GM19043 (cell line): ENCODE data around the gene HSP90AB1.

Experiments used
- ATAC-seq: cut with Tn5 transposase; IDR thresholded peaks from one replicate; pipeline ENCODE4 v1.9.1; 2021; ENCODE audit warnings: low read depth; ENCODE audit not compliant: unreplicated experiment

The HSP90AB1 gene

DNA sequence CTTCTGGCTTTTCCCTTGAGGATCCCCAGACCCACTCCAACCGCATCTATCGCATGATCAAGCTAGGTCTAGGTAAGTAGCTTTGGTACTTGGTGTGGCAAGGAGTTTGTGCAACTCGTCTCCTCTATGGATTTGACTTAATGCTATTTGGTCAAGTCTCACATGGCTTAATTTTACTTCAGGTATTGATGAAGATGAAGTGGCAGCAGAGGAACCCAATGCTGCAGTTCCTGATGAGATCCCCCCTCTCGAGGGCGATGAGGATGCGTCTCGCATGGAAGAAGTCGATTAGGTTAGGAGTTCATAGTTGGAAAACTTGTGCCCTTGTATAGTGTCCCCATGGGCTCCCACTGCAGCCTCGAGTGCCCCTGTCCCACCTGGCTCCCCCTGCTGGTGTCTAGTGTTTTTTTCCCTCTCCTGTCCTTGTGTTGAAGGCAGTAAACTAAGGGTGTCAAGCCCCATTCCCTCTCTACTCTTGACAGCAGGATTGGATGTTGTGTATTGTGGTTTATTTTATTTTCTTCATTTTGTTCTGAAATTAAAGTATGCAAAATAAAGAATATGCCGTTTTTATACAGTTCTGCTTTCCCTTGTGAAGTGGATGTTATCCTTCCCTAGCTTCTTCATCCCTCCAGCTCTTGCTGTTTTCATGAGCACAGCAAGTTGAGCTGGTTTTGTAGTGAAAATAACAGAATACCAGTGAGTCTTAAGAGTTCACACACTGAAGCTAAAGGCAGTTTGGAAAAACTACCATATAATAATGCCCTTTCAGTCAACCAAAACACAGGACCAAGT is 6.6 kb downstream of the HSP90AB1 start:
- ATAC-seq: no peak

DNA sequence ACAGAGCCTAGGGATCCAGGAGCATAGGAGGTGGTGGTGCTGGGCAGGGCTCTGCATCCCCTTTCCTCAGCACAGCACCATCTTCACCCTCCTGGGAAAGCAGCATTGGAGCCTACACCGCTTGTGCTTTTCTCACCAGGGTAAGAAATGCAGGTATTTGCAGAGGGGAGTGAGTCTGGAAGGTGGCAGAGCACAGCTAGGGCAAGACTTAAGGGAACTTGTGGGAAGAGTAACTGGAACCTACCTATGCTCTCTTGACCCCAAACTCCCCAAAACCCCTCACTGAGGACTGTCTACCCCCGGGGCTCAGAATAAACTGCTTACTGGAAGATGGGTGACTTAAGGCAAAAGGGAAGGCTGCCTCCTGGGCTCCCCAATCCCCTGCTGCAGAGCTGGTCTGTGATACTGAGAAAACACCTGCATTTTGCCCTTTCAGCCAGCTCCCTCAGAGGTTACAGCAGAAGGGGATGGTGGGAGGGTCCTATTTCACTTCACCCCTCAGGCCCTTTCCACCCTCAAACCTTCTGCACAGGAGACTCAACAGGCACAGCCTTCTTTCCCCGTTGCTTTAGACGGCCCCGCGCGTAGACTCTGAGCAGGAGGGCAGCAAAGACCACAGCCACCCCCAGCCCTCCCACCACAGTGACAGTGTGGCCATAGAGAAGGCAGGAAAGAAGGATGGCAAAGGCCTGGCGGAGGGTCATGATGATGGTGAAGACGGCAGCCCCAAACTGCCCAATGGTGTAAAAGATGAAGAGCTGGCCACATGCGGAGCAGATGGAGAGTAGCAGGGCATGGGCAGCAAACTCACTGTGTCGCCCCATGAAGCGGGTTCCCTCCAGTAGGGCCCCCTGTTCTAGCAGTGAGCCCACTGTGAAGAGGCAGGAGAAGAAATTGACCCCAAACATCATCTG is 7.5 kb downstream of the HSP90AB1 start:
- ATAC-seq: no peak

DNA sequence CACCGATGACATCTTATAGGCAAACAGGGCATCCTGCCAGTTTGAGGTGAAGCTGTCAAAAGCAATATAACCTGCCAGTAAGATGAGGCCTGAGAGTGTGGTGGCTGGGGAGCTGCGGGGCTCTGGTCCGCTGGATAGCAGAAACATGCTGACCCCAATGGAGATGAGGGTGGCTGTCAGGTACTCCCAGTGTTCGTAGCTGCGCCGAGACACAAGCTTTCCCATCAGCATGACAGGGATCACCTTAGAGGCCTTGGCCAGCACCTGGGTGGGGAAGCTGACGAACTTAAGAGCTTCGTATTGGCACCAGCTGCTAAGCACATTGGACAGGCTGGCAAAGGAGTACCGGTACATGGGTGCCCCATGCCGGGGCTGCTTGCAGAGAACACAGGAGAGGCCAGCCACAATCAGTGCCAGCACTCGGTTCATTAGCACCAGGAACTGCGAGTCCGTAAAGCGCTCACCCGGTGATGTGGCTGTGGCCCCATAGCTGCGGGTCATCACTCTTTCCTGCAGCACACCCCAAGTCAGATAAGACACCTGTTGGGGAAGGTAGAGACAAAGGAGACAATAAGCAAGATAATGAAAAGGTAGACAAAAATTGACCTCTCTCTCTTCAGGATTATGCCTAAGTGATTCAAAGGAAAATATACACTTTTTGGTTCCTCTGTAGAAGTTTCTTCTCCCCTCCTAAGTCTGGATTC is 8.4 kb downstream of the HSP90AB1 start:
- ATAC-seq: no peak

DNA sequence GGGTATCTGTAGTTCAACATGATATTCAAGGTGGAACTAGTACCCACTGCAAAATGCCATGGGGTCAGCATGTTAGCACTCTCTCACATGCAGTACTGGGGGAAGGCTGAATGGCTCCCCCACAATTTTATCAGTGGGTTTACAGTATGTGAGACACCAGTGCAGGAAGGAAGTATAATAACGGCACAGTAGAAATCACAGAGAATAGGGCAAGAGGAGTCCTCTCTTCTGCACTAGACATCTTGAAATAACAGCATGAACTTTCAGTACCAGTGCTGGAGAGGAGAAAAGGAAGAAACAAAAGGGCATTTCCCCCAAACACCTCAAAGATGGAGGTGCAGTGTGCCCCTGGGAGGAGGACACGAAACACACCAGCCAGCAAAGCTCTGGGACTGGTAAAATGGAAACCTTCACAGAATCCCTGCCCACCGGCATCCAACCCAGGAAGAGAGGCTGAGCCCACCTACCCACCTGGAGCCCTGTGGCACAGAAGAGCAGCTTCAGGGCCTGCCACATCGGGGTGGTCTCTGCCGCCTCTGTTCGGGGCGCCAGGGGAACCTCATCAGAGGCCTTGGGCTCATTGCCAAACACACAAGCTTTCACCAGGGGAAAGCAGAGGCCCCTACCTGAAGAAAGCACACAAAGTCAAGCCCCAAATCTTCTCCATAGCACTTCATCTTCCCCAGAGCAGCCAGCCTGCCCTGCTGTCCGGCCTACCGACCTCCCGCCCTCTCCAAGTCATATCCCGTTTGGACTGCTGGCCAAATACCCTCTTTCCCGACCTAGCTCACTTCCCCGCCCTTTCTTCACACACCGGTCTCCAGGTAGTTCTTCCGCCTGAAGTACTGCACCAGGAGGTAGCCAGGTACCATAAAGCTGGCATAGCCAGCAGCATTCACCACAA is 9.2 kb downstream of the HSP90AB1 start:
- ATAC-seq: no peak

DNA sequence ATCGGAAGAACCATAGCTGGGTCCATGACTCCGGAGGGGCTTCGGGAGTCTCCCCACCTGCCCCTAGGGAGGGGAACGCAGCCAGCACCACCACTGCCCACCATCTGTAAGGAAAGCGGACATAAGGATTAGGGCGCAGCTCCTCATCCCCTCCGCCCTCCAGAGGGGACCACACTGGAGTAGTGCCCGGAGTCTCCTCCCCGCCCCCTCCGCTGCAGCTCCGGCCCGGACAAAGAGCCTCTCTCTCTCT is 9.8 kb downstream of the HSP90AB1 start:
- ATAC-seq: no peak

DNA sequence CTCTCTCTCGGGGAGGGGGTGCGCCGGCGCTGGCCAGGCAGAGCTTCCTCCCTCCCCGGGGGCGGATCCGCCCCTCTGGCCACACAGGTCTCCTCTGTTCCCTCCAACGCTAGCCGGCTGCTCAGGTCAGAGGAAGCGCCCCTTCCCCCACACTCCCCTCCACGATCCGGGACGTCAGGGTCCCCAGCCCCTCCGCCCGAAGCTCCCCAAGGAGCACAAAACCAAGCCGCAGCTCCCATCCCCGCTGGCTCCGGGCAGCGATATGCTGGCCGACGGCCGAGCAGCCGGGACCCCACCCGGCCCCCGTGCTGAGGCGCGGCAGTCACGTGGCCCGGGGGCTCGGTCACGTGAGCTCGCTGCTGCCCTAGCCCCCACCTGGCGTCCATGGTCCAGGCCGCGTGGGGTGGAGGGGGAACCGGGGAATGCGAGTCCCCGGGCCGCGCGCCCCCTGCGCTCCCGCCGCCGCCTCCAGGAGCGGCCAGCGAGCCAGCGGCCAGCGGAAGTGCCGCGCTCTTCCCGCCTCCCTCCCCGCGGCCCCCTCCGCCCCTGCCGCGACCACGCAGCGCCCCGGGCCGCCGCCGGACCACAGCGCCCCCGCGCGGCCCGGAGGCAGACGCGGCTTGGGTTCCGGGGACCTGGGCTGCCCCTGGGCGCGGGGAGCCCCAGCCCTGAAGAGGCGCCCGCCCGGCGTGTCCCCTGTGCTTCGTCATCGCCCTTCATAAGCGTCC is 10.3 kb downstream of the HSP90AB1 start, which contains the start of gene SLC35B2:
TSS of gene SLC35B2 (minus strand) at position 504 of the 728 bp plus-strand sequence. CDS start at position 386, 118 bp downstream.
- peak; percentile 55 for ATAC-seq

DNA sequence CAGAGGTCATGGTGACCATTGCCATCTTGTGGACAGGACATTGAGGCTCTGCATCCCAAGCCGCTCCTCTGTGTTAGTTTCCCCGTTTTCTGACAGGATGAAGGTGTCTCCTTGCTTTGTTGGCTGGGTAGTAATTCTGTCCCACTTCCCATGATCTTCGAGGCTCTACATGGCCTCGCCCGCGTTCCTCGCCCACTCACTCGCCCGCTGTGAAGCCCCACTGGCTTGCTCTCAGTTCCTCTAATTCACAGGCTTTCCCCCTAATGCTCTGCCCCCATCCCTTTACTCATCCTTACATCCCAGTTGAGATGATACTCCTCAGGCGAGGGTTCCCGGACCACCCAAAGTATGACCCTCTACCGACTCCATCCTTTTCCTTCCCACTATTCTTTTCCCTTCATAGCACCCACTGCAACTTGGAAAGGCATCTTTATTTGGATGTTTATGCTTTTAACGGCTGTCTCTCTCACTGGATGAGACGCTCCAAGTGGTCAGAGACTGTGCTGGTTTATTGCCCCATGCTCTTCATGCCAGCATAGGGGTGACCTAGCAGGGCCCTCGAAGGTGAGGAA is 10.9 kb downstream of the HSP90AB1 start:
- peak; percentile 9 for ATAC-seq

DNA sequence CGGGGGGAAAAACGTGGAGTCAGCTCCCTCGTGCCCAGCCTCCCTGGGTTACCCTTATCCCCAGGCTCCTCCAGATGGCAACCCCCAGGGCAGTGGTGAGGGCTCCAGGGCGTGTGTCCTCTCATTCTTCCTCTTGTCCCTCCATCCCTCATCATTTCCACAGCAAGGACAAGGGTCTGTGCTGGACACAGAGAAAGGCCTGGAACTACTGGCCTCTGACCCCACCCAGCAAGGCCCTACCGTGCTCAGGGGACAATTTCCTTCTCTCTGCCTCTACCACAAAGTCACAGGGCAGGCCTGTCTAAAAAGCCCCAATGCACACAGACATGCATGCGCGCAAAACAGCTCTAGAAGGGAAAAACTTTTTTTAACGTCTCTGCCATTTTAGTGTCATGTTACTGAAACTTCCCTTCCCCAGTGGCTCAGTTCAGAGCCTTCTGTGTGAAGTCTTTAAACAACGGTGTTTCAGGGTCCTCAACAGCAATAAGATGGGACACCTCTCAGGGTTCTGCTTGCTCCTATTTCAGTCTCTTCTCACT is 11.5 kb downstream of the HSP90AB1 start:
- ATAC-seq: no peak

DNA sequence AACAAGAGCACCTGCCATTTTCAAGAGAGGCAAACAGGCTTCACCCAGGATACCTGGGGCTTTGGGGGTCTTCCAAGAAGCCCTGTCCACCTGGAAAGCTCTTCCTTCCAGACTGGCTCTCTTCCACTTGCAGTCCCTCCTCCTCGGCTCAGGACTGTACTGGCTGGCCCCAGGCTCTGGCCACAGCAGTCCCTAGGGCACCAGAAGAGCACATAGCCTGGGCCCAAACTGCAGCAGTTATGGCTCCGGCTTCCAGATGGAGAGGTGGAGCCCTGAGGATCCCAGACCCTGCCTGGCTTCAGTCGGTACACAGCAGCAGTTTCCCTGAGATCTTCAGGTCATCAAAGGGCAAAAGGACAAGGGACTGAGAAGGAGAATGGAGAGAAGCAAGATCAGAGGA is 12.0 kb downstream of the HSP90AB1 start:
- no peak for ATAC-seq

DNA sequence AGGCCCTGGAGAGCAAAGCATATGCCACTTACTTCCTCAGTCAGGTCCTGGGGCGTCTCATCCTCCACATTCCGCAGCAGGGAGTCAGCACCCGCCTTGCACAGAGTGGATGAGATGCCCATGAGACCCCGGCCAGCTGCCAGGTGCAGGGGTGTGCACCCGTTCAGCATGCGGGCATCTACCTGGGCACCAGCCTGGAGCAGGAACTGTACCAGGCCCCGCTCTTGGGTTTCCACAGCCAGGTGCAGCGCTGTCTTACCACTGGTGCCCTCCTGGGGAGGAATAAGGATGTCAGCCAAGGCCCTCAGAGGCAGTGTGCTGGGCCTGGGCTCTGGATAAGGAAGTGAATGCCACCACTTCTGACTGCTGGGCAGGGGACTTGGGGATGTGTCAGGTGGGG is 13.1 kb downstream of the HSP90AB1 start:
- ATAC-seq: no peak

DNA sequence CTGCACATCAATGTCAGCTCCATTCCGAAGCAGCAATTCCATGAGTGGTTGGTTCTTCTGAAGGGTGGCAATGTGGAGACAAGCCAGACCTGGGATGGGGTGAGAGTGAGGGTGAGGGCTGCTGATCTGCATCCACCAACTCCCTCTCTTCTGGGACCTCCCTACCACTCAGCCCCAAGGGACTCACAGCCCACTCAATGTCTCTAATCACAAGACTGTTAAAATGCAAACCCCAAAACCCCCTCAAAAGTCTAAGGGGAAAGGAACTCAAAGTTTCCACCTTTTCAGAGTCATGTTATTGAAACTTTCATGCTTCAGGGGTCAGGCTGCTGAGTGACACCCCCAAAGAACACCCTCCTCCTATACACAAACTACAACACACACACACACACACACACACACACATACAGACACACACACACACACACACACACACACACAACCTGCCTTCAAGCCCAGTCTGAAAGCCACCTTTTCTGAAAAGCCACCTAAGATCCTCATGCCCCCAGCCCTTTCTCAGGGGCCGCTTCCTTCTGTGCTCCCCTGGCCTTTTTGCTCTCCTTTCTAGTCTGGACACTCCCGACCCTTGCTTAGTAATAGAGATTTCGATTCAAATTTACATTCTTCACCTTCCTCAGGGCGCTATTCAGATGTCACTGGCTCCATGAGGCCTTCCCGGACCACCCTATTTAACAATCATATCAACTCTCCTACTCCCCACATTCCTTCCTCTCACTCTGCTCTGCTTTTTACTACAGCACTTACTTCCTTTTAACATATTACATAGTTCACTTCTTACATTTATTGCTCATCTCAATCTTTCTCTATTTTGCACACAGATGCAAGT is 13.8 kb downstream of the HSP90AB1 start:
- no peak for ATAC-seq

DNA sequence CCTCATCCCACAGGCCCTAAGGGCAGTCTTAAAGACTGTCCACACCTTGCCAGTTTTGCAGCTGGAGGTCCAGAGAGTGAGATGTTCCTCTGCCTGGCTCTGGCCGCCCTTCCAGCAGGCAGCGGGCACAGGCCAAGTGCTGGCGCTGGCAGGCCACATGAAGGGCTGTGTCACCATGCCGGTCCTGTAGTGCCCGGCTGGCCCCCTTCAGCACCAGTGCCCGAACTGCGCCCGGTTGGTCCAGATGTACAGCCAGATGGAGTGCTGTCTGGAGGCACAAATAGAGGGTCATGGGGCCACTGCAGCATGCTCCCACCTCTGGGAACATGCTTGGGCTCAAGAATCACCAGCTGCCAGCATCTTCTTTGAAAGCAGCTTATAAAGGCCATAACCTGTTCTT is 14.7 kb downstream of the HSP90AB1 start:
- ATAC-seq: no peak

DNA sequence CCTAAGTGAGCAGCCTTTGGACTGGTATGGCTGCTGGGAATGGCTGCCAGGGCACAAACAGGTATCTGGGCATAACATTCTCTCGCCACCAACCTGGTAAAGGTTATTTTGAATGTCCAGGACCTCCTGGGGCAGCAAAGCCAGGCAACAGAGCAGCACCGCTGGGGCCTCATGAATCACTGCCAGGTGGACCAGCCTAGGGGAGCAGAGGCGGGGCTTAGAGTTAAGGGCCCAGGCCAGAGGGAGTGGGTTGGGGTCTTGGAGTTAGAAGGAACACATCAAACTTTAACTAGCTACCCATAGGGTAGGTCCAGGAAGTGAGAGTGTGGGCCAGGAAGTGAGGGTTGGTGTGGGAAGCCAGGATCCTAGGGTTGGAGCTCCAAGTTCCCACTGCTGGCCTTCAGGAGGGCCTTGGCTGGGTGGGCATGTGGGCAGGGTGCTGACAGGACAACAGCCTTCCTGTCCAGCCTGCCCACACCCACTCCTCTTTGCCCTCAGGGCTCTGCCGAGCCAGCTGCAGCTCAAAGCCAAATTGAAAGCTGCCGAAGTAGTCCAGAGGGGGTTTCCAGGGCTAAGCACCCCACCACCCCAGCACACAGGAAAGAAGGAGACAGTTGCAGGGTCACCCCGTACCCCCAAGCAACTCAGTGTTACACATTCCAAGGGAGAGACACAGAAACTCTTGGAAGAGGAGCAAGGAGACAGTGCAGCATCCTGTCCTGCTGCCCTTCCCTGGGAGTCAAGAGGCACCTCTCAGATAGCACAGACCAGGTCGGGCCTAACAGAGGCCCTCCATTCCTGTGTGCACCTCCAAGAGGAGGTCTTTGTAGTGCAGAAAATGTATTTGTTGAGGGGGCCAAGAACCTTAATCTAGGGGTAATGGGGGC is 15.8 kb downstream of the HSP90AB1 start:
- ATAC-seq: no peak

DNA sequence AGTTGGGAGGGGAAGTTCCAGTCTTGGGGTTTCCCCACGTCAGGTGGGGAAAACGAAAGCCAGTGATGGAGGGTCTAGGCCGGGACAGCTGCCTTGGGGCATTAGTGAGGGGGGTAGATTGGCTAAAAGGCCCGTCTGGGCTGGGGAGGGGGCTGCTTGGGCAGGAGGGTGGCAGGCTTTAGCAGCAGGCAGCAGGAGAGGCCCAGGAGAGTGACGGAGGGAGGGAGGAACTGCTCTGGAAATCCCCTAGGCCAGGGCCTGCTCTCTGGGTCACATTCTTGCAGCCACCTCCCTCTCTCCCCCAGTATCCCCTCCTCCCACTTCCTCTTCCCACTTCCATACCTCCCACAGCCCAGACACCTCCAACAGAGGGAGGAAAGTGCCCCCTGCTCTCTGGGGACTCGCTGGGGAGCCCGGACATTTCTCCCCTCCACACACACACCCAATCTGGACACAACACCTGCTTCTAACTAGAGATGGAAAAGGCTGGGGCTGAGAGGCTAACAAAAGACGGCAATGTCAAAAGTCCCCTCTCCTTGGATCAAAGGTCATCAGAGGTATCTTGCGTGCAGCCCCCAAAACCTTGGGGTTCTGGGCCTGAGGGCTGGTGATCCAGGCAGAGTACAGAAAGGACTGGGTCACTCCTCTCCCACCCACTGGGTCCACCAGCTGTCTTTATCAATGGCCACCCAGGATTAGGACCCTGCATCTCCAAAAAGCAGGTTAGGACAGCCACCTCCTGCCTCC is 16.6 kb downstream of the HSP90AB1 start:
- ATAC-seq: no peak

DNA sequence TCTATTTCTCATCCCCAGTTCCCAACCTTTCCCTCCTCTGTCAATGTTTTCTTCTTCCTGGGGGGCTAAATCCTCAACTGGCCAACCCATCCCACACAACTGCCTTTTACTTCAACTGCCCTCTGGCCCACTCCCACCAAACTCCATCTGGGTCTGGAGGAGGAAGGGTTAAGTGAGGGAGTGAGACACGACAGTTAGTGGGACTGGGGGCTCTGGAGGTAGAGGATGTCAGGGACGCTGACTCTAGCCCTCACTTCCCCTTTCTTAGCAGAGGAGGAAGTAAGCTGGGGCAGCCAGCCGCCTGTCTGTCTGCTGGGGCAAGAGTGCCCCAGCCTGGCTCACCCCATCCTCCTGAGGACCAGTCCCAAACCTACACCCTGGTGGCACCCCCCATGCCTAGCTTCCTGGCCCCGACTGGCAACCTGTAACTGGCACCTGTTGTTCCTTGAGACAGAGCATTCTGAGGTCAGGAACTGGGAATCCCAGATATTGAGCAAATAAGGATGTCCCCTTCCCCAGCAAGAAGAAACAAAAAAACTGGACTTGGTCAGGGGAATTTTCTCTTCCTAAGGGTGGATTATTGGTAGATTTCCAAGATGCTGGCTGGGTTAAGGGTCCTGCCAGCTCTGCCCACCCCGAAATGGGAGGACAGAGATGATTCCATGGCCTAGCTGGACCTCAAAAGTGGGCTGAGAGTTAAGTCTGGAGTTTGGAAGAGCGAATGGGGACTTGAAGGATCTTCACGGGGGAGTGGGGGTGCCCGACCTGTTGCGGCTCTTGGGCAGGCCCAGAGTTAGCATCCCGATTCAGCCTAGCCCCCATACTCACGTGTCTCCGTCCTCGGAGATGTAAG is 17.5 kb downstream of the HSP90AB1 start:
- ATAC-seq: peak; percentile 41
